GM21825 (cell line): ENCODE measurements around the gene FAM13B.
"Not testable (repeated sequence)": the region's sequence is repeated elsewhere in the genome, so short reads cannot be mapped to it uniquely, and the experiment has no call there.

Experiments used
- ATAC-seq: cut with Tn5 transposase; IDR thresholded peaks from one replicate; pipeline ENCODE4 v1.9.1; 2021; ENCODE audit warnings: mild to moderate bottlenecking, moderate library complexity; ENCODE audit not compliant: unreplicated experiment

FAM13B gene

GRCh38 chr5:138032572-138033385, at the start of gene FAM13B:
Gene FAM13B, minus strand, starts transcription at chr5:138033079. Its CDS starts 13,968 bp downstream, at chr5:138019111.
- ATAC-seq = peak; percentile 47

- no peak for ATAC-seq
These were observed 49.2 kb upstream of the FAM13B start for GRCh38 chr5:138082033-138082432.

GRCh38 chr5:138078006-138078643, 45.2 kb upstream of the FAM13B start:
- ATAC-seq = no peak

- no peak for ATAC-seq
These were observed 44.3 kb upstream of the FAM13B start for GRCh38 chr5:138077064-138077696.

- ATAC-seq = not testable (repeated sequence)
These were observed 37.1 kb upstream of the FAM13B start for GRCh38 chr5:138070026-138070425.

- ATAC-seq = no peak
These were observed 36.1 kb upstream of the FAM13B start for GRCh38 chr5:138068742-138069600.

- no peak for ATAC-seq
These were observed 35.1 kb upstream of the FAM13B start for GRCh38 chr5:138067945-138068344.

GRCh38 chr5:138065102-138065501, 32.2 kb upstream of the FAM13B start:
- no peak for ATAC-seq

- ATAC-seq = no peak
These were observed 31.6 kb upstream of the FAM13B start for GRCh38 chr5:138064526-138064925.

- ATAC-seq = no peak
These were observed 22.1 kb upstream of the FAM13B start for GRCh38 chr5:138054847-138055558.

- ATAC-seq = no peak
These were observed 21.3 kb upstream of the FAM13B start for GRCh38 chr5:138054206-138054605.

GRCh38 chr5:138053554-138053953, 20.7 kb upstream of the FAM13B start:
- no peak for ATAC-seq

- not testable (repeated sequence) for ATAC-seq
These were observed 19.8 kb upstream of the FAM13B start for GRCh38 chr5:138052718-138053117.

GRCh38 chr5:138051441-138052296, 18.8 kb upstream of the FAM13B start:
- ATAC-seq = no peak

GRCh38 chr5:138045283-138045682, 12.4 kb upstream of the FAM13B start:
- not testable (repeated sequence) for ATAC-seq

- ATAC-seq = no peak
These were observed 5.9 kb upstream of the FAM13B start for GRCh38 chr5:138038826-138039225.

- ATAC-seq = no peak
These were observed 5.2 kb upstream of the FAM13B start for GRCh38 chr5:138037907-138038633.

GRCh38 chr5:138037271-138037670, 4.4 kb upstream of the FAM13B start:
- ATAC-seq = no peak
